ENCODE data around the gene WEE2.

- TF ChIP-seq GTF2F1 (IDR thresholded peaks at IDR 0.05; ENCODE audit: low read length) (no peak), HMG20B (CRISPR knock-in tag; conservative IDR thresholded peaks at IDR 0.05) (no peak), TBP (CRISPR knock-in tag; IDR thresholded peaks at IDR 0.05) (no peak), POLR2A (IDR thresholded peaks at IDR 0.05; ENCODE audit: insufficient read depth in 1 of 2, low read depth in 2 of 2, low read length in 2 of 2) (no peak), IRF2 (CRISPR knock-in tag; IDR thresholded peaks at IDR 0.05) (no peak), TMF1 (CRISPR knock-in tag; IDR thresholded peaks at IDR 0.05; ENCODE audit: low read depth) (no peak), FOXA1 (IDR thresholded peaks at IDR 0.05) (no peak), FOXA1 (CRISPR knock-in tag; IDR thresholded peaks at IDR 0.05) (no peak), MIXL1 (CRISPR knock-in tag; IDR thresholded peaks at IDR 0.05) (no peak), ZEB1 (IDR thresholded peaks at IDR 0.05; ENCODE audit: insufficient replicate concordance, low read depth) (no peak), SP4 (CRISPR knock-in tag; IDR thresholded peaks at IDR 0.05) (no peak)
These were observed 6.9 kb downstream of the WEE2 start for GRCh38 chr7:141715018-141715417.
